ENCODE data around the gene AWAT1. TPM values are rescaled to one million over a fixed set of nuclear protein-coding genes. Genes with fewer than 3 reads are reported as not detected.

The AWAT1 gene
- polyA plus RNA-seq, 1 donor (not counting 4 experiments of a cell fraction or from before 2014, with no cell fraction given) = not detected

DNA sequence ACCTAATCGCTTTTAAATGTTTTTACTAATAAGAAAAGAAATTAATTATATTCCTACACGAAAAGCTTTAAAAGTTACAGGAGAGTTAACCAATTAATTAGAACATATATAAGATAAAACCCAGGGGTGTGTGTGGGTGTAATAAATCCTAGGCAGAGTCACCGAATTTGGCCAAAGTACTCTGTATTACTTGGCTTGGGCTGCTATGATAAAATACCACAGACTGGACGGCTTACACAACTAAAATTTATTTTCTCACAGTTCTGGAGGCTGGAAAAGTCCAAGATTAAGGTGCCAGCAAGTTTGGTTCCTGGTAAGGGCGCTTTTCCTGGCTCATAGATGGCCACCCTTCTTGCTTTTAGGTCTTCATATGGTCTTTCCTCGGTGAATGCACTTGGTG is 10.4 kb downstream of the AWAT1 start:
- H3K9me3 ChIP-seq (ENCODE audit: control insufficient read depth, low read depth, low read length) = no peaks in the 10 kb centered on the region
- dilution Hi-C loops (cut with MboI; ENCODE audit: extremely low pct_ligation_motif_present, low sequenced_read_pairs) = no loop called here
- no peaks in the 10 kb centered on the region for H3K36me3 ChIP-seq (ENCODE audit: control insufficient read depth in 2 of 2, extremely low read depth in 1 of 2, insufficient read depth in 2 of 2, low read length in 2 of 2)
- no peak overlapping the region for H3K4me2 ChIP-seq (ENCODE audit: control insufficient read depth, extremely low read depth, insufficient read depth, low read depth, low read length)
- FAIRE-seq (no peak), DNase-seq (ENCODE audit: low read depth, low spot score) (no peak)
- no peak for TF ChIP-seq EZH2 (IDR thresholded peaks at IDR 0.05; ENCODE audit: low read length)
- TF ChIP-seq, protein P1, sequence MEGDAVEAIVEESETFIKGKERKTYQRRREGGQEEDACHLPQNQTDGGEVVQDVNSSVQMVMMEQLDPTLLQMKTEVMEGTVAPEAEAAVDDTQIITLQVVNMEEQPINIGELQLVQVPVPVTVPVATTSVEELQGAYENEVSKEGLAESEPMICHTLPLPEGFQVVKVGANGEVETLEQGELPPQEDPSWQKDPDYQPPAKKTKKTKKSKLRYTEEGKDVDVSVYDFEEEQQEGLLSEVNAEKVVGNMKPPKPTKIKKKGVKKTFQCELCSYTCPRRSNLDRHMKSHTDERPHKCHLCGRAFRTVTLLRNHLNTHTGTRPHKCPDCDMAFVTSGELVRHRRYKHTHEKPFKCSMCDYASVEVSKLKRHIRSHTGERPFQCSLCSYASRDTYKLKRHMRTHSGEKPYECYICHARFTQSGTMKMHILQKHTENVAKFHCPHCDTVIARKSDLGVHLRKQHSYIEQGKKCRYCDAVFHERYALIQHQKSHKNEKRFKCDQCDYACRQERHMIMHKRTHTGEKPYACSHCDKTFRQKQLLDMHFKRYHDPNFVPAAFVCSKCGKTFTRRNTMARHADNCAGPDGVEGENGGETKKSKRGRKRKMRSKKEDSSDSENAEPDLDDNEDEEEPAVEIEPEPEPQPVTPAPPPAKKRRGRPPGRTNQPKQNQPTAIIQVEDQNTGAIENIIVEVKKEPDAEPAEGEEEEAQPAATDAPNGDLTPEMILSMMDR (optimal IDR thresholded peaks at IDR 0.05 in 1 of 3, IDR thresholded peaks at IDR 0.05 in 1 of 3, conservative IDR thresholded peaks at IDR 0.05 in 1 of 3; ENCODE audit: extremely low read depth in 1 of 3, insufficient read depth in 2 of 3, low read length in 3 of 3) = no peak
- no peaks in the 10 kb centered on the region for H3K4me1 ChIP-seq (ENCODE audit: control insufficient read depth, extremely low read depth, insufficient read depth, low read length)
- no peaks in the 10 kb centered on the region for H4K20me1 ChIP-seq (ENCODE audit: control insufficient read depth, extremely low read depth, insufficient read depth, low read length)
- H3K9me1 ChIP-seq (ENCODE audit: control insufficient read depth, extremely low read depth, insufficient read depth, low read length) = no peaks in the 10 kb centered on the region
- no peak overlapping the region for H3K27ac ChIP-seq (ENCODE audit: control insufficient read depth, insufficient read depth, low read length)
- no peak overlapping the region for H3K9ac ChIP-seq (ENCODE audit: control insufficient read depth, extremely low read depth, insufficient read depth, low read length)
- H3K4me3 ChIP-seq (ENCODE audit: control insufficient read depth in 2 of 3, extremely low read depth in 1 of 3, insufficient read depth in 2 of 3, low read depth in 1 of 3, low read length in 3 of 3) = no peak overlapping the region
- H3K79me2 ChIP-seq (ENCODE audit: control insufficient read depth, insufficient read depth, low read length) = no peaks in the 10 kb centered on the region
- no peaks in the 10 kb centered on the region for H3K27me3 ChIP-seq (ENCODE audit: control insufficient read depth, extremely low read depth, insufficient read depth, low read length)
- no peak overlapping the region for H2AFZ ChIP-seq (ENCODE audit: control insufficient read depth, low read length)

DNA sequence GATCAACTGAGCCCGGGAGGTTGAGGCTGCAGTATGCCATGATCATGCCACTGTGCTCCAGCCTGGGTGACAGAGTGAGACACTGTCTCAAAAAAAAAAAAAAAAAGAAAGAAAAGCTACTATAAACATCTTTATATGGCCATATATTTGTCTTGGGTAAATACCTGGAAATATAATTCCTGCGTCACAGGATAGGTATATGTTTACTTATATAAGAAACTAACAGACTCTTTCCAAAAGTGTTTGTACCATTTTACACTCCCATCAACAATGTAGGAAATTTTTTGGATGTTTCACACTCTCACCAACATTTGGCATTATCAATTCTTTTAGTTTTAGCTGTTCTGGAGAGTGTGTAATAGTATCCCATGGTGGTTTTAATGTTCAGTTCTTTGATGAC is 12.8 kb downstream of the AWAT1 start:
- Histone ChIP-seq H2AFZ (ENCODE audit: control insufficient read depth, low read length) (no peak overlapping the region), H3K27ac (ENCODE audit: control insufficient read depth, insufficient read depth, low read length) (no peak overlapping the region), H3K79me2 (ENCODE audit: control insufficient read depth, insufficient read depth, low read length) (no peaks in the 10 kb centered on the region), H3K9me3 (ENCODE audit: control insufficient read depth, low read depth, low read length) (no peaks in the 10 kb centered on the region), H3K9me1 (ENCODE audit: control insufficient read depth, extremely low read depth, insufficient read depth, low read length) (no peaks in the 10 kb centered on the region), H3K27me3 (ENCODE audit: control insufficient read depth, extremely low read depth, insufficient read depth, low read length) (no peaks in the 10 kb centered on the region), H3K36me3 (ENCODE audit: control insufficient read depth in 2 of 2, extremely low read depth in 1 of 2, insufficient read depth in 2 of 2, low read length in 2 of 2) (no peaks in the 10 kb centered on the region), H3K9ac (ENCODE audit: control insufficient read depth, extremely low read depth, insufficient read depth, low read length) (no peak overlapping the region), H3K4me1 (ENCODE audit: control insufficient read depth, extremely low read depth, insufficient read depth, low read length) (no peaks in the 10 kb centered on the region), H4K20me1 (ENCODE audit: control insufficient read depth, extremely low read depth, insufficient read depth, low read length) (no peaks in the 10 kb centered on the region), H3K4me3 (ENCODE audit: control insufficient read depth in 2 of 3, extremely low read depth in 1 of 3, insufficient read depth in 2 of 3, low read depth in 1 of 3, low read length in 3 of 3) (no peak overlapping the region), H3K4me2 (ENCODE audit: control insufficient read depth, extremely low read depth, insufficient read depth, low read depth, low read length) (no peak overlapping the region)
- DNase-seq (ENCODE audit: low read depth, low spot score) = no peak
- dilution Hi-C loops (cut with MboI; ENCODE audit: extremely low pct_ligation_motif_present, low sequenced_read_pairs) = no loop called here
- FAIRE-seq = no peak
- TF ChIP-seq, protein P1 (optimal IDR thresholded peaks at IDR 0.05 in 1 of 3, IDR thresholded peaks at IDR 0.05 in 1 of 3, conservative IDR thresholded peaks at IDR 0.05 in 1 of 3; ENCODE audit: extremely low read depth in 1 of 3, insufficient read depth in 2 of 3, low read length in 3 of 3) = no peak
- no peak for TF ChIP-seq EZH2 (IDR thresholded peaks at IDR 0.05; ENCODE audit: low read length)

Measured in keratinocyte (primary cell).